Measurements from ENCODE around the gene AGPS.
"Not testable (repeated sequence)": the region's sequence is repeated elsewhere in the genome, so short reads cannot be mapped to it uniquely, and the experiment has no call there.

The AGPS gene

DNA sequence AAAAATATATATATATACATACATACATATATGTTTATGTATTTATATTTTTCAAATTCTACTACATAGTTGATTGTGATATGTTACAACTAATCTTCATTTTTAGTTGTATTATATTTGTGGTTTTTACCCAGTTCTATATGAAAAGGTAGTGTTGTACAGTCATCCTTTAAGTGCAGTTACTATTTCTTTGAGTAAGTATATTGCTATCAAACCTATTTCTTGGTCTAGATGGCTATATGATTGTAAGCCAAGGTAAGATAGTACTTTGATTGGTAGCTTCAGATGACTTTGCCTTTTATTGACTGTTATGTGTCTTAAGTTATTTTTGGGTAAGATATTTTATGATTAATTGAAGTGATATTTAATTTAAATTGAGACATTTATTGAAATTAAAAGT is 89.6 kb downstream of the AGPS start:
- no peak overlapping the region for H3K4me3 ChIP-seq (ENCODE audit: low read depth in 1 of 2, low read length in 2 of 2)

DNA sequence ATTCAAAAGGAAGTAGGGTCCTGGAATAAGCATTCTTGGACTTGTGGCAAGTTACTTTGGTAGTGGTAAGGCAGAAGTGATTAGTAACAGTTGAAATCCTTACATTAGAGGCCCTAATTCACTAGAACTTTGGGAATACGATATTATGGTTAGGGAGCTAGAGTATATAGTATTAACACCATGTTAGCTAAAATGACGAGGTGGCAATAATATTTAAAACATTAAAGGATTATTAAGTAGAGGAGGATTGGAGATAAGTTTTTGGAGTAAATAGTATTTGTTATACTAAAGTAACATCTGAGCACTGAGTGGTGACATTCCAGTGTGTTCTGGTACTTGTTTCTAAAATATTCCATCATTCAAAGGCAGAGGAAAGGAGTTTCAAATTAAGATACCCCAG is 91.0 kb downstream of the AGPS start:
- no peaks in the 10 kb centered on the region for H3K27me3 ChIP-seq (ENCODE audit: control insufficient read depth in 1 of 2, insufficient read depth in 2 of 2, low read length in 2 of 2)
- no peak overlapping the region for H3K4me3 ChIP-seq (ENCODE audit: low read depth in 1 of 2, low read length in 2 of 2)
- no peak overlapping the region for H3K27ac ChIP-seq (ENCODE audit: low read depth, low read length)
- no peaks in the 10 kb centered on the region for H3K4me1 ChIP-seq (ENCODE audit: control insufficient read depth in 1 of 2, insufficient read depth in 2 of 2, low read length in 2 of 2)
- H3K36me3 ChIP-seq (ENCODE audit: control insufficient read depth in 1 of 2, insufficient read depth in 2 of 2, low read length in 2 of 2), result peaks cover 0 to 5% of the 10 kb centered on the region in 2 donors
- H3K9me3 ChIP-seq (ENCODE audit: control insufficient read depth in 1 of 2, low read length in 2 of 2), result no peaks in the 10 kb centered on the region
- H3K9ac ChIP-seq (ENCODE audit: low read depth in 1 of 2, low read length in 2 of 2), result no peak overlapping the region

More for the DNA sequence above, 89.6 kb downstream of the AGPS start:
- H3K4me1 ChIP-seq (ENCODE audit: control insufficient read depth in 1 of 2, insufficient read depth in 2 of 2, low read length in 2 of 2), result no peaks in the 10 kb centered on the region
- no peaks in the 10 kb centered on the region for H3K27me3 ChIP-seq (ENCODE audit: control insufficient read depth in 1 of 2, insufficient read depth in 2 of 2, low read length in 2 of 2)
- H3K9me3 ChIP-seq (ENCODE audit: control insufficient read depth in 1 of 2, low read length in 2 of 2), result no peaks in the 10 kb centered on the region
- no peak overlapping the region for H3K27ac ChIP-seq (ENCODE audit: low read depth, low read length)
- peaks cover 3 to 5% of the 10 kb centered on the region in 2 donors for H3K36me3 ChIP-seq (ENCODE audit: control insufficient read depth in 1 of 2, insufficient read depth in 2 of 2, low read length in 2 of 2)
- H3K9ac ChIP-seq (ENCODE audit: low read depth in 1 of 2, low read length in 2 of 2), result no peak overlapping the region

DNA sequence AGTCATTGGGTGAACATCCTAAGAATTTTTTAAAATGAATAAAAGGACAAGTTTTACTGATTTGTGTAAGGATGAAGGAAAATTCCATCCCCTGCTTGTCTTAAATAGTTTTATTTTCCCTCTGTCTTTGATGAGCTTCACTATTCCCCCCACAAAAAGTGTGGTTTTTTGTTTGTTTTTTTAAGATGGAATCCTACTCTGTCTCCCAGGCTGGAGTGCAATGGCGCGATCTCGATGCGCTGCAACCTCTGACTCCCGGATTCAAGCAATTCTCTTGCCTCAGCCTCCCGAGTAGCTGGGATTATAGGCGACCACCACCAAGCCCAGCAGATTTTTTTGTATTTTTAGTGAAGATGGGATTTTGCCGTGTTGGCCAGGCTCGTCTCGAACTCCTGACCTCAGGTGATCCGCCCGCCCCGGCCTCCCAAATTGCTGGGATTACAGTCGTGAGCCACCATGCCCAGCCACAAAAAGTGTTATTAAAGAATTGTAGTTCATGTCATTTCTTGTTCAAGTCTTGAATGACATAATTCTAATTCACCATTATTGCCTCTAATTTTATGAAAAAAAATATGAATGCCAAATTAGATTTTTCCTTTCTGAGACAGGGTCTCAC is 91.7 kb downstream of the AGPS start:
- Histone ChIP-seq H3K4me3 (ENCODE audit: low read depth in 1 of 2, low read length in 2 of 2) (no peak overlapping the region), H3K27ac (ENCODE audit: low read depth, low read length) (no peak overlapping the region), H3K27me3 (ENCODE audit: control insufficient read depth in 1 of 2, insufficient read depth in 2 of 2, low read length in 2 of 2) (no peaks in the 10 kb centered on the region), H3K36me3 (ENCODE audit: control insufficient read depth in 1 of 2, insufficient read depth in 2 of 2, low read length in 2 of 2) (peaks cover 0 to 5% of the 10 kb centered on the region in 2 donors), H3K9ac (ENCODE audit: low read depth in 1 of 2, low read length in 2 of 2) (no peak overlapping the region), H3K9me3 (ENCODE audit: control insufficient read depth in 1 of 2, low read length in 2 of 2) (no peaks in the 10 kb centered on the region), H3K4me1 (ENCODE audit: control insufficient read depth in 1 of 2, insufficient read depth in 2 of 2, low read length in 2 of 2) (no peaks in the 10 kb centered on the region)

DNA sequence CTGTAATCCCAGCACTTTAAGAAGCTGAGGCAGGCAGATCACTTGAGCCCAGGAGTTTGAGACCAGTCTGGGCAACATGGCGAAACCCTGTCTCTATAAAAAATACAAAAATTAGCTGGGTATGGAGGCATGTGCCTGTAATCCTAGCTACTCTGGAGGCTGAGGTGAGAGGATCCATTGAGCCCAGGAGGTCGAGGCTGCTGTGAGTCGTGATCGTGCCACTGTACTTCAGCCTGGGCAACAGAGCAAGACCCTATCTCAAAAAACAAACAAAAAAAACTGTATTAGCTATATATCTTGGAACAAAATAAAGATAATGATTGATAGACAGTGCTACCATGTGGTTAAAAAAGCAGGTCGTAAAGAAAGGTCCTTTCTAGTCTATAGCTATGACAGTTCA is 93.1 kb downstream of the AGPS start:
- H3K27ac ChIP-seq (ENCODE audit: low read depth, low read length); H3K36me3 ChIP-seq (ENCODE audit: control insufficient read depth in 1 of 2, insufficient read depth in 2 of 2, low read length in 2 of 2); H3K9ac ChIP-seq (ENCODE audit: low read depth in 1 of 2, low read length in 2 of 2); H3K27me3 ChIP-seq (ENCODE audit: control insufficient read depth in 1 of 2, insufficient read depth in 2 of 2, low read length in 2 of 2); H3K4me1 ChIP-seq (ENCODE audit: control insufficient read depth in 1 of 2, insufficient read depth in 2 of 2, low read length in 2 of 2); H3K9me3 ChIP-seq (ENCODE audit: control insufficient read depth in 1 of 2, low read length in 2 of 2); H3K4me3 ChIP-seq (ENCODE audit: low read depth in 1 of 2, low read length in 2 of 2): not testable (repeated sequence)

DNA sequence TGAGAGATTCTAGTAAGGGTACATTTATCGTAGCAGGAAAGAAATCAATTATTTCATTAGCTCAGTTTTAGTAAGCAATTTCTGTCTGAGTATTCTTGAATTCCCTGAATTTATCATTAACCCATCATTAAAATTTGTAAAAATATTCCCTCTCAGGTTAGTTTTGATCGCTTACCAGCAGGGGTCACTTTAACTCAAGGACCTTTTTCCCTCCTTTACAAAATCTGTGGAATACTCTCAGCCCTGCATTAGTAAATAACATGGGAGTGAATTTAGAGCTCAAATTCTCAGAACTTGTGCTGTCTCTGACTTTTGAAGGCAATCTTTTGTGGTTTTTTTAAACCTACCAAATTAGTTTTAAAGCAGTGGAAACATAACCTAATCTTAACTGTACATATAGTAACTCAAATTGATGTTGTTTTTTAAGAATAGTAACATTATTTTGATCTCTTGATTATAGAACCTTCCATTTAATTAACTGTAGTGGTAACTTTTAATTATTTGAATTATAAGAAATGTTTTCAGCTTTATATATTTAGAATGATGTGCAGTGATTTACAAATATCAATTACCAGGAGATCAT is 97.2 kb downstream of the AGPS start:
- H3K27me3 ChIP-seq (ENCODE audit: control insufficient read depth in 1 of 2, insufficient read depth in 2 of 2, low read length in 2 of 2), result no peaks in the 10 kb centered on the region
- H3K9ac ChIP-seq (ENCODE audit: low read depth in 1 of 2, low read length in 2 of 2), result no peak overlapping the region
- no peak overlapping the region for H3K4me3 ChIP-seq (ENCODE audit: low read depth in 1 of 2, low read length in 2 of 2)
- H3K36me3 ChIP-seq (ENCODE audit: control insufficient read depth in 1 of 2, insufficient read depth in 2 of 2, low read length in 2 of 2), result no peaks in the 10 kb centered on the region
- H3K9me3 ChIP-seq (ENCODE audit: control insufficient read depth in 1 of 2, low read length in 2 of 2), result no peaks in the 10 kb centered on the region
- H3K27ac ChIP-seq (ENCODE audit: low read depth, low read length), result no peak overlapping the region
- H3K4me1 ChIP-seq (ENCODE audit: control insufficient read depth in 1 of 2, insufficient read depth in 2 of 2, low read length in 2 of 2), result no peaks in the 10 kb centered on the region

DNA sequence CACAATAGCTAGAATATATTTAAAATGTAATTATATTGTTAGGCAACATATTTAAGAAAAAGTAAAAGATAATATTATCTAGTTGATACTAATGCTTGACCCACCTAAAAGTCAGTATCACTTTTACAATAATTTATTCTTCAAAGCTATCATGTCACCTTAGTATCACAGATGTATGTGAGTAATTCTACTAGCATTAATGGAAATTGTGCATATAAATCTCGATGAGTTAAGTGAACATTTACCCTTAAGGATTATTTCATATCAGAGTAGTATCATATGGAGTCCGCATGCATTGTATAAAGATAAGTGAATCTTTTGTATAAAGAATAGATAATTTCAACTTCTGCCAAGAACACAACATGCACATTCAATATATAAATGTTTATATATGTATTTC is 103.4 kb downstream of the AGPS start:
- Histone ChIP-seq H3K27me3 (ENCODE audit: control insufficient read depth in 1 of 2, insufficient read depth in 2 of 2, low read length in 2 of 2) (no peaks in the 10 kb centered on the region), H3K27ac (ENCODE audit: low read depth, low read length) (no peak overlapping the region), H3K9me3 (ENCODE audit: control insufficient read depth in 1 of 2, low read length in 2 of 2) (no peaks in the 10 kb centered on the region), H3K36me3 (ENCODE audit: control insufficient read depth in 1 of 2, insufficient read depth in 2 of 2, low read length in 2 of 2) (peaks cover 0 to 1% of the 10 kb centered on the region in 2 donors), H3K4me3 (ENCODE audit: low read depth in 1 of 2, low read length in 2 of 2) (no peak overlapping the region), H3K9ac (ENCODE audit: low read depth in 1 of 2, low read length in 2 of 2) (no peak overlapping the region), H3K4me1 (ENCODE audit: control insufficient read depth in 1 of 2, insufficient read depth in 2 of 2, low read length in 2 of 2) (no peaks in the 10 kb centered on the region)

DNA sequence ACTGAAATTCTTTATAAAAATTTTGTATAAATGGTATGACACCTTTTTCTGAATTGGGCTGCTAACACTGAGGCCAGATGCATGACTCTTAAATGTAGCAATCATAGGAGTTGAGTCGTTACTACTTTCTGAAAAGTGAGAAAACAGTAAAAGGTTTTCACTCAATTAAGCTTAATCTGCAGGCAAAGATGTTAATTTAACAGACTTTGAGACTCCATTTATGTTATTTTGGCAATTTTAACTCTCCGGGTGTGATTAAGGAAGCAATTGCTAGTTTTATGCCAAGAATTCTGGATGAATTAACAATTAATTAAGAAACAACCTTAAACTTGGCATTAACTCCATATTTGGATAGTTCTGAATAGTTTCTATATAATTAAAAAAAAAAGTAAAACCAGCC is 104.3 kb downstream of the AGPS start:
- Histone ChIP-seq H3K9me3 (ENCODE audit: control insufficient read depth in 1 of 2, low read length in 2 of 2) (no peaks in the 10 kb centered on the region), H3K9ac (ENCODE audit: low read depth in 1 of 2, low read length in 2 of 2) (no peak overlapping the region), H3K36me3 (ENCODE audit: control insufficient read depth in 1 of 2, insufficient read depth in 2 of 2, low read length in 2 of 2) (peaks cover 0 to 5% of the 10 kb centered on the region in 2 donors), H3K27ac (ENCODE audit: low read depth, low read length) (no peak overlapping the region), H3K27me3 (ENCODE audit: control insufficient read depth in 1 of 2, insufficient read depth in 2 of 2, low read length in 2 of 2) (no peaks in the 10 kb centered on the region), H3K4me1 (ENCODE audit: control insufficient read depth in 1 of 2, insufficient read depth in 2 of 2, low read length in 2 of 2) (no peaks in the 10 kb centered on the region), H3K4me3 (ENCODE audit: low read depth in 1 of 2, low read length in 2 of 2) (no peak overlapping the region)

DNA sequence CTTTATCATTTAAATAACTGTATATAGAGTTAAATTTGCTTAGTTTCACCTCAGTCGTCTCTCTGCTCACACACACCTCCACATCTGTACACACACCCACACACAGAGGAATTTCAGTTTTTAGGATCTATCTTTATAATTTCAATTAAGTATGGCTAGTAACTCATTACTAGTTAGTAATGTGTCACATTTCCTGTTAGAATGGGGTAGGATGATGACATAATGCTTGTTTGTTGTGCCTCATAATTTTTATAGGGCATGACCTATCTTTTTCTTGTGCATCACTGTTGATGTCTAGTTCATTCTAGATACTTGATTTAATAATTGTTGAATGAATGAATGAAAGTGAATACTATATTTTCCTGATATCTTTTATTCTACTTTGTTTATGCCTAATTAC is 108.6 kb downstream of the AGPS start:
- no peaks in the 10 kb centered on the region for H3K27me3 ChIP-seq (ENCODE audit: control insufficient read depth in 1 of 2, insufficient read depth in 2 of 2, low read length in 2 of 2)
- H3K9me3 ChIP-seq (ENCODE audit: control insufficient read depth in 1 of 2, low read length in 2 of 2), result no peaks in the 10 kb centered on the region
- no peaks in the 10 kb centered on the region for H3K4me1 ChIP-seq (ENCODE audit: control insufficient read depth in 1 of 2, insufficient read depth in 2 of 2, low read length in 2 of 2)
- no peak overlapping the region for H3K4me3 ChIP-seq (ENCODE audit: low read depth in 1 of 2, low read length in 2 of 2)
- H3K27ac ChIP-seq (ENCODE audit: low read depth, low read length), result no peak overlapping the region
- H3K36me3 ChIP-seq (ENCODE audit: control insufficient read depth in 1 of 2, insufficient read depth in 2 of 2, low read length in 2 of 2), result peaks cover 0 to 10% of the 10 kb centered on the region in 2 donors
- H3K9ac ChIP-seq (ENCODE audit: low read depth in 1 of 2, low read length in 2 of 2), result no peak overlapping the region

DNA sequence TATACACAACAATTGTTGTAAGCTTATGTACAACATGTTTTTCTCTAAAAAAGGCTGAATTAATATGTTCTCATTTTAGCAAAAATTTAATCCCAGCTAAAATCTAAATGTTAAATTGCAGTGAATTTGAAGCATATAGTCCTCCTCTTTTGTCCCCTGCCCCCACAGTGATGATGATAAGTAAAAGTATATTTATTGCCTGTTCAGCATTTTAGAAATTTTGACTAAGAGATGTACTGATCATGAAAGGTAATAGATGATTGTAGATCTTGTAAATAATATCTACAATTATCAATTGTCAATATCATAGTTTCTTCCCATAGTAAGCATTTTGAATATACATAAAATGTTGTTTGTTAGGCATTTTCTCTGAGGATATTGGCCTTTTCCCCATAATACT is 113.9 kb downstream of the AGPS start:
- no peak overlapping the region for H3K9ac ChIP-seq (ENCODE audit: low read depth in 1 of 2, low read length in 2 of 2)
- H3K27me3 ChIP-seq (ENCODE audit: control insufficient read depth in 1 of 2, insufficient read depth in 2 of 2, low read length in 2 of 2), result no peaks in the 10 kb centered on the region
- H3K9me3 ChIP-seq (ENCODE audit: control insufficient read depth in 1 of 2, low read length in 2 of 2), result no peaks in the 10 kb centered on the region
- H3K27ac ChIP-seq (ENCODE audit: low read depth, low read length), result no peak overlapping the region
- H3K4me1 ChIP-seq (ENCODE audit: control insufficient read depth in 1 of 2, insufficient read depth in 2 of 2, low read length in 2 of 2), result no peaks in the 10 kb centered on the region
- peaks cover 3 to 12% of the 10 kb centered on the region in 2 donors for H3K36me3 ChIP-seq (ENCODE audit: control insufficient read depth in 1 of 2, insufficient read depth in 2 of 2, low read length in 2 of 2)
- H3K4me3 ChIP-seq (ENCODE audit: low read depth in 1 of 2, low read length in 2 of 2), result no peak overlapping the region

DNA sequence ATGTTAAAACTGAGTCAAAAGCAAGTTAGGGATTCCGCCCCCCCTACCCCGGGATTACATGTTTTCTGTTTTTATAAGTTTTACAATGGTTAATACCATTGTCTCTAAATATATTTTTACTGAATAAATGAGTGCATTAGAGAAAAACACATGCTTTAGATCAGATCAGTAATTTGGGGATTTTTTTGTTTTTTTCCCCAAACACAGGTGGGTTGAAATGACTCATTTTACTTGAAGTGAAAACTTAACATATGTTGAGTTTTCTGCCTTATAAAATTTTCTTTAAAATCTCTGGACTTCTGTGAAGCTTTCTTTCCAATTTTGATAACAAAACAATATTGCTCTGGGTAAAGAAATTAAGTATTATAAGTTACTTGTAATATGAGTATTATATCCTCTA is 114.4 kb downstream of the AGPS start:
- Histone ChIP-seq H3K27ac (ENCODE audit: low read depth, low read length) (no peak overlapping the region), H3K9me3 (ENCODE audit: control insufficient read depth in 1 of 2, low read length in 2 of 2) (no peaks in the 10 kb centered on the region), H3K9ac (ENCODE audit: low read depth in 1 of 2, low read length in 2 of 2) (no peak overlapping the region), H3K4me1 (ENCODE audit: control insufficient read depth in 1 of 2, insufficient read depth in 2 of 2, low read length in 2 of 2) (no peaks in the 10 kb centered on the region), H3K4me3 (ENCODE audit: low read depth in 1 of 2, low read length in 2 of 2) (no peak overlapping the region), H3K27me3 (ENCODE audit: control insufficient read depth in 1 of 2, insufficient read depth in 2 of 2, low read length in 2 of 2) (no peaks in the 10 kb centered on the region), H3K36me3 (ENCODE audit: control insufficient read depth in 1 of 2, insufficient read depth in 2 of 2, low read length in 2 of 2) (peaks cover 3 to 12% of the 10 kb centered on the region in 2 donors)
